ENCODE measurements around the gene DCDC1. TPM values are rescaled to one million over a fixed set of nuclear protein-coding genes. Genes with fewer than 3 reads are reported as not detected.
A peak's percentile ranks its signal among the peaks of the same experiment; 100 is the strongest.

The DCDC1 gene
- total and polyA plus RNA-seq, 9 donors: 0.16 to 18.4 (median 1.5) TPM

GRCh38 chr11:30921811-30922210 lies 447.7 kb downstream of the DCDC1 start:
- Histone ChIP-seq H3K4me3 (no peak overlapping the region), H3K4me1 (ENCODE audit: insufficient read depth) (no peaks in the 10 kb centered on the region), H3K36me3 (no peaks in the 10 kb centered on the region), H3K27ac (no peak overlapping the region), H3K27me3 (no peaks in the 10 kb centered on the region), H3K9me3 (no peaks in the 10 kb centered on the region)
- no peak for TF ChIP-seq POLR2A (IDR thresholded peaks at IDR 0.05)
- DNase-seq: no peak
- intact Hi-C loops (cut with DNase I): no loop called here
- 45 to 64% (median 50%) methylated on average over 3 of the region's 3 CpGs for WGBS, 3 donors

- Histone ChIP-seq H3K27me3 (no peaks in the 10 kb centered on the region), H3K36me3 (no peaks in the 10 kb centered on the region), H3K4me3 (no peak overlapping the region), H3K4me1 (ENCODE audit: insufficient read depth) (no peaks in the 10 kb centered on the region), H3K27ac (no peak overlapping the region), H3K9me3 (no peaks in the 10 kb centered on the region)
- TF ChIP-seq POLR2A (IDR thresholded peaks at IDR 0.05) (no peak), EP300 (IDR thresholded peaks at IDR 0.05) (no peak), CTCF (IDR thresholded peaks at IDR 0.05) (no peak)
- no peak for DNase-seq
- WGBS, 3 donors: 48 to 57% (median 51%) methylated on average over 8 of the region's 8 CpGs
- intact Hi-C loops (cut with DNase I): no loop called here
Observed at GRCh38 chr11:30919389-30920152, 450.0 kb downstream of the DCDC1 start.

GRCh38 chr11:30917859-30918478 lies 451.6 kb downstream of the DCDC1 start:
- TF ChIP-seq CTCF (IDR thresholded peaks at IDR 0.05) (peak in 2 of 3 donors; percentile 13 to 24), EP300 (IDR thresholded peaks at IDR 0.05) (no peak), POLR2A (IDR thresholded peaks at IDR 0.05) (no peak)
- Histone ChIP-seq H3K27ac (no peak overlapping the region), H3K36me3 (no peaks in the 10 kb centered on the region), H3K4me1 (ENCODE audit: insufficient read depth) (no peaks in the 10 kb centered on the region), H3K9me3 (no peaks in the 10 kb centered on the region), H3K4me3 (no peak overlapping the region), H3K27me3 (no peaks in the 10 kb centered on the region)
- intact Hi-C loops (cut with DNase I): no loop called here
- WGBS, 3 donors: 13 to 16% (median 16%) methylated on average over 6 of the region's 6 CpGs
- no peak for DNase-seq

GRCh38 chr11:30917266-30917665 lies 452.3 kb downstream of the DCDC1 start:
- Histone ChIP-seq H3K9me3 (no peaks in the 10 kb centered on the region), H3K27me3 (no peaks in the 10 kb centered on the region), H3K4me3 (no peak overlapping the region), H3K36me3 (no peaks in the 10 kb centered on the region), H3K27ac (no peak overlapping the region), H3K4me1 (ENCODE audit: insufficient read depth) (no peaks in the 10 kb centered on the region)
- TF ChIP-seq POLR2A (IDR thresholded peaks at IDR 0.05) (no peak), CTCF (IDR thresholded peaks at IDR 0.05) (no peak), EP300 (IDR thresholded peaks at IDR 0.05) (no peak)
- intact Hi-C loops (cut with DNase I): no loop called here
- 67 to 71% (median 71%) methylated on average over 2 of the region's 2 CpGs for WGBS, 3 donors
- no peak for DNase-seq

GRCh38 chr11:30916764-30917163 lies 452.8 kb downstream of the DCDC1 start:
- WGBS, 3 donors: 77 to 87% (median 84%) methylated on average over 4 of the region's 4 CpGs
- intact Hi-C loops (cut with DNase I): no loop called here
- TF ChIP-seq EP300 (IDR thresholded peaks at IDR 0.05) (no peak), POLR2A (IDR thresholded peaks at IDR 0.05) (no peak), CTCF (IDR thresholded peaks at IDR 0.05) (no peak)

More at GRCh38 chr11:30916764-30917163, 452.8 kb downstream of the DCDC1 start:
- Histone ChIP-seq H3K4me3 (no peak overlapping the region), H3K4me1 (ENCODE audit: insufficient read depth) (no peaks in the 10 kb centered on the region), H3K36me3 (no peaks in the 10 kb centered on the region), H3K9me3 (no peaks in the 10 kb centered on the region), H3K27ac (no peak overlapping the region), H3K27me3 (no peaks in the 10 kb centered on the region)
- no peak for DNase-seq
